PC-9 (cell line): ENCODE results near the gene UGGT1. TPM values are rescaled to one million over a fixed set of nuclear protein-coding genes. Genes with fewer than 3 reads are reported as not detected.

Experiments used
- BruUV-seq: library from RNA; stranded (reverse); fragments of 400-500 nt; replicated peaks from 2 replicates; lab custom pipeline; 2021; lab: Mats Ljungman, UMichigan
- CTCF ChIA-PET: fragments of 300-600 bp; sonication (Branson Sonifier 250); formaldehyde crosslinking; loops from one replicate; lab custom pipeline; 2022; ENCODE audit warnings: antibody characterized with exemption; lab: Charles Lee
- POLR2A ChIA-PET: fragments of 300-600 bp; sonication (Branson Sonifier 250); formaldehyde crosslinking; loops from one replicate; lab custom pipeline; 2022; ENCODE audit warnings: antibody characterized with exemption; ENCODE audit not compliant: unreplicated experiment; lab: Charles Lee
- DNase-seq, 2 experiments: peaks; one replicate each; pipeline versions ENCODE4 v3.0.0 to v3.0.0-alpha.2; 2015 to 2022; ENCODE audit warnings: mixed read lengths in 1 of 2
- H2AFZ ChIP-seq: fragments of 200-600 bp; sonication (generic); 2 replicates; pipeline ENCODE4 v1.8.1; 2017; ENCODE audit warnings: antibody characterized with exemption
- H3F3A ChIP-seq: fragments of 200-600 bp; sonication (generic); 2 replicates; pipeline ENCODE4 v1.8.1; 2017; ENCODE audit warnings: antibody characterized with exemption, mild to moderate bottlenecking, low read depth; ENCODE audit not compliant: insufficient read depth
- H3K27ac ChIP-seq: fragments of 200-600 bp; sonication (generic); 2 replicates; pipeline ENCODE4 v1.6.1; 2016; ENCODE audit warnings: mixed run types
- H3K27me3 ChIP-seq: fragments of 200-600 bp; sonication (generic); 2 replicates; pipeline ENCODE4 v1.6.1; 2016; ENCODE audit warnings: low read depth, mixed run types; ENCODE audit not compliant: insufficient read depth
- H3K36me3 ChIP-seq: fragments of 200-600 bp; sonication (generic); 2 replicates; pipeline ENCODE4 v1.6.1; 2016; ENCODE audit warnings: low read depth, mixed run types
- H3K4me1 ChIP-seq: fragments of 200-600 bp; sonication (generic); replicated peaks from 2 replicates; pipeline ENCODE4 v1.6.1; 2016; ENCODE audit warnings: mixed run types; ENCODE audit not compliant: insufficient read depth
- H3K4me2 ChIP-seq: fragments of 200-600 bp; sonication (generic); 2 replicates; pipeline ENCODE4 v1.6.1; 2017; ENCODE audit warnings: mixed run types
- H3K4me3 ChIP-seq: fragments of 200-600 bp; sonication (generic); 2 replicates; pipeline ENCODE4 v1.6.1; 2016; ENCODE audit warnings: mixed run types
- H3K79me2 ChIP-seq: fragments of 200-600 bp; sonication (generic); 2 replicates; pipeline ENCODE4 v1.6.1; 2017; ENCODE audit warnings: low read depth, mixed run types
- H3K9me2 ChIP-seq: fragments of 200-600 bp; sonication (generic); 2 replicates; pipeline ENCODE4 v1.8.1; 2017; ENCODE audit warnings: mild to moderate bottlenecking; ENCODE audit not compliant: insufficient read depth
- H3K9me3 ChIP-seq: fragments of 200-600 bp; sonication (generic); 2 replicates; pipeline ENCODE4 v1.8.1; 2016; ENCODE audit warnings: low read depth; ENCODE audit not compliant: insufficient read depth
- H4K20me1 ChIP-seq: fragments of 200-600 bp; sonication (generic); 2 replicates; pipeline ENCODE4 v1.8.1; 2017; ENCODE audit not compliant: insufficient read depth
- CTCF ChIP-seq: fragments of 200-600 bp; sonication (generic); conservative IDR thresholded peaks from 2 replicates; pipeline ENCODE4 v1.6.1; 2017; ENCODE audit warnings: mixed run types, antibody characterized with exemption, mild to moderate bottlenecking, moderate library complexity
- EZH2 ChIP-seq: fragments of 200-600 bp; sonication (generic); IDR thresholded peaks from 2 replicates; pipeline ENCODE4 v1.8.0; 2017; ENCODE audit warnings: antibody characterized with exemption, low read depth
- intact Hi-C: fragments of 100-400 bp; cut with micrococcal nuclease; formaldehyde crosslinking; loops from one replicate; pipeline ENCODE4 v1.10.0; 2022; ENCODE audit not compliant: unreplicated experiment
- total RNA-seq: library from RNA; stranded (reverse); gene quantifications from 2 replicates; pipeline ENCODE4 v1.2.3, GENCODE V29; 2021

Gene UGGT1
- total RNA-seq, 1 experiment from 2014 or later, result 56.9 TPM

GRCh38 chr2:128154225-128154624, 63.2 kb downstream of the UGGT1 start:
- no peak overlapping the region for H3K4me3 ChIP-seq
- H3K27me3 ChIP-seq, result no peaks in the 10 kb centered on the region
- H3K79me2 ChIP-seq, result no peaks in the 10 kb centered on the region
- no peaks in the 10 kb centered on the region for H3F3A ChIP-seq
- ChIA-PET POLR2A (no interaction called here), CTCF (interaction anchor here (0.7 kb wide), 1 partner anchor 25 kb away, joined by 3 read pairs; no protein-coding TSS in a partner anchor)
- peaks cover 8% of the 10 kb centered on the region; the same call in 1 of the 2 replicates for H4K20me1 ChIP-seq
- H3K9me2 ChIP-seq, result no peaks in the 10 kb centered on the region
- H2AFZ ChIP-seq, result no peak overlapping the region
- BruUV-seq, result no TSS peak
- H3K4me2 ChIP-seq, result no peak overlapping the region
- no peaks in the 10 kb centered on the region for H3K4me1 ChIP-seq
- no peak for DNase-seq
- H3K9me3 ChIP-seq, result no peaks in the 10 kb centered on the region
- intact Hi-C loops, result no loop called here
- no peak for TF ChIP-seq EZH2
- no peak for TF ChIP-seq CTCF
- H3K27ac ChIP-seq, result no peak overlapping the region
- peaks cover 34% of the 10 kb centered on the region for H3K36me3 ChIP-seq

GRCh38 chr2:128155970-128156369, 65.0 kb downstream of the UGGT1 start:
- Histone ChIP-seq H3K4me2 (no peak overlapping the region), H3K4me3 (no peak overlapping the region), H3K9me2 (no peaks in the 10 kb centered on the region), H3K4me1 (no peaks in the 10 kb centered on the region), H4K20me1 (peaks cover 10% of the 10 kb centered on the region; the same call in 1 of the 2 replicates), H3K27ac (no peak overlapping the region), H3K79me2 (no peaks in the 10 kb centered on the region), H3K36me3 (peaks cover 45% of the 10 kb centered on the region), H3K27me3 (no peaks in the 10 kb centered on the region), H3K9me3 (no peaks in the 10 kb centered on the region), H3F3A (no peaks in the 10 kb centered on the region), H2AFZ (no peak overlapping the region)
- ChIA-PET CTCF (no interaction called here), POLR2A (interaction anchor here (0.6 kb wide), 1 partner anchor 672 kb away, joined by 3 read pairs; no protein-coding TSS in a partner anchor)
- TF ChIP-seq CTCF, result no peak
- no peak for TF ChIP-seq EZH2
- intact Hi-C loops, result no loop called here
- DNase-seq, result no peak
- no TSS peak for BruUV-seq

- intact Hi-C loops, result no loop called here
- peaks cover 48% of the 10 kb centered on the region for H3K36me3 ChIP-seq
- no TSS peak for BruUV-seq
Measured at GRCh38 chr2:128156812-128157211, 65.8 kb downstream of the UGGT1 start.

More at GRCh38 chr2:128156812-128157211, 65.8 kb downstream of the UGGT1 start:
- H3K4me1 ChIP-seq, result no peaks in the 10 kb centered on the region
- TF ChIP-seq CTCF, result no peak
- TF ChIP-seq EZH2, result no peak
- no peak overlapping the region for H3K27ac ChIP-seq
- ChIA-PET POLR2A (no interaction called here), CTCF (no interaction called here)
- H3K4me3 ChIP-seq, result no peak overlapping the region
- no peaks in the 10 kb centered on the region for H3F3A ChIP-seq
- H3K9me3 ChIP-seq, result no peaks in the 10 kb centered on the region
- peaks cover 10% of the 10 kb centered on the region; the same call in 1 of the 2 replicates for H4K20me1 ChIP-seq
- no peaks in the 10 kb centered on the region for H3K27me3 ChIP-seq
- H3K79me2 ChIP-seq, result no peaks in the 10 kb centered on the region
- no peak overlapping the region for H3K4me2 ChIP-seq
- DNase-seq, result no peak
- no peaks in the 10 kb centered on the region for H3K9me2 ChIP-seq
- no peak overlapping the region for H2AFZ ChIP-seq
